HepG2 (cell line): ENCODE data around the gene DISP2. TPM values are rescaled to one million over a fixed set of nuclear protein-coding genes. Genes with fewer than 3 reads are reported as not detected.

Experiments
- GATA4 ChIP-seq: sonication (generic); IDR thresholded peaks from 2 replicates; pipeline ENCODE4 v1.6.1; 2016; ENCODE audit warnings: antibody characterized with exemption, low read depth, borderline replicate concordance
- GPN1 ChIP-seq: sonication (generic); formaldehyde crosslinking; IDR thresholded peaks from 2 replicates; pipeline ENCODE4 v1.5.1; 2020; ENCODE audit warnings: missing genetic modification reagents, borderline replicate concordance
- HNF4G ChIP-seq, 2 experiments: sonication (generic) in 1 of 2; formaldehyde crosslinking in 1 of 2; IDR thresholded peaks; 2 replicates each; pipeline versions ENCODE4 v1.4.0 to v1.6.1; 2011 to 2020; ENCODE audit warnings: borderline replicate concordance in 2 of 2, low read depth in 2 of 2, mild to moderate bottlenecking in 2 of 2, low read length in 1 of 2, missing genetic modification reagents in 1 of 2, moderate library complexity in 1 of 2
- IRX3 ChIP-seq: sonication (generic); formaldehyde crosslinking; IDR thresholded peaks from 2 replicates; pipeline ENCODE4 v1.8.1; 2023; ENCODE audit warnings: mild to moderate bottlenecking, low read depth, missing genetic modification reagents, borderline replicate concordance
- JUN ChIP-seq: sonication (generic); formaldehyde crosslinking; IDR thresholded peaks from 2 replicates; pipeline ENCODE4 v1.4.0; 2020; ENCODE audit warnings: mild to moderate bottlenecking, missing genetic modification reagents
- MIER2 ChIP-seq: IDR thresholded peaks from 2 replicates; pipeline ENCODE4 v1.6.1; 2016; ENCODE audit warnings: missing biosample characterization, missing genetic modification reagents
- NFE2L1 ChIP-seq: sonication (generic); formaldehyde crosslinking; IDR thresholded peaks from 2 replicates; pipeline ENCODE4 v1.4.0; 2020; ENCODE audit warnings: missing genetic modification reagents, mild to moderate bottlenecking, borderline replicate concordance
- POLR2AphosphoS2 ChIP-seq: IDR thresholded peaks from 2 replicates; pipeline ENCODE4 v1.6.1; 2011; ENCODE audit warnings: low read depth, low read length, improper control_type of control experiment
- SNAPC2 ChIP-seq: sonication (generic); formaldehyde crosslinking; IDR thresholded peaks from 2 replicates; pipeline ENCODE4 v1.8.1; 2022; ENCODE audit warnings: mild to moderate bottlenecking, missing genetic modification reagents
- YY1 ChIP-seq: IDR thresholded peaks from 2 replicates; pipeline ENCODE4 v1.6.1; 2011; ENCODE audit warnings: low read length, low read depth, moderate library complexity, mild to moderate bottlenecking; ENCODE audit not compliant: insufficient read depth, insufficient replicate concordance
- ZNF550 ChIP-seq: sonication (generic); formaldehyde crosslinking; IDR thresholded peaks from 2 replicates; pipeline ENCODE4 v1.4.0; 2020; ENCODE audit warnings: mild to moderate bottlenecking, missing genetic modification reagents, borderline replicate concordance
- polyA plus RNA-seq, 8 experiments: library from polyadenylated mRNA; depleted of rRNA in 3 of 8; stranded (reverse) in 7 of 8; unstranded in 1 of 8; fragments of >200 nt; fragmentation: Illumina TruSeq in 4 of 8; extraction: Trizol in 4 of 8; gene quantifications; 2 replicates each; pipeline versions ENCODE4 v1.2.1 to v1.2.3, GENCODE V29; 2011 to 2016; ENCODE audit warnings: low read depth in 4 of 8, missing spikeins in 1 of 8, mixed read lengths in 1 of 8; ENCODE audit not compliant: insufficient read depth in 1 of 8
- total RNA-seq, 5 experiments: library from RNA; depleted of rRNA; stranded (reverse); fragments of >200 nt; fragmentation: Illumina TruSeq; extraction: Trizol; gene quantifications; 2 replicates each; pipeline ENCODE4 v1.2.3, GENCODE V29; 2016; ENCODE audit warnings: low read depth in 1 of 5
- TF ChIP-seq, protein P1 (sequence below): sonication (generic); formaldehyde crosslinking; IDR thresholded peaks from 2 replicates; pipeline ENCODE4 v1.8.0; 2022; ENCODE audit warnings: missing genetic modification reagents, mild to moderate bottlenecking, moderate library complexity, borderline replicate concordance
- TF ChIP-seq, protein P2 (sequence below): sonication (generic); formaldehyde crosslinking; IDR thresholded peaks from 2 replicates; pipeline ENCODE4 v1.5.0; 2020; ENCODE audit warnings: mild to moderate bottlenecking, missing genetic modification reagents, borderline replicate concordance
- TF ChIP-seq, protein P3 (sequence below): sonication (generic); formaldehyde crosslinking; IDR thresholded peaks from 2 replicates; pipeline ENCODE4 v1.5.1; 2020; ENCODE audit warnings: missing genetic modification reagents, mild to moderate bottlenecking, borderline replicate concordance

The DISP2 gene
- total and polyA plus RNA-seq, 2 of the 13 experiments (the other 11 are each of a cell fraction or from before 2014, with no cell fraction given), result 0.09 to 0.32 TPM

DNA sequence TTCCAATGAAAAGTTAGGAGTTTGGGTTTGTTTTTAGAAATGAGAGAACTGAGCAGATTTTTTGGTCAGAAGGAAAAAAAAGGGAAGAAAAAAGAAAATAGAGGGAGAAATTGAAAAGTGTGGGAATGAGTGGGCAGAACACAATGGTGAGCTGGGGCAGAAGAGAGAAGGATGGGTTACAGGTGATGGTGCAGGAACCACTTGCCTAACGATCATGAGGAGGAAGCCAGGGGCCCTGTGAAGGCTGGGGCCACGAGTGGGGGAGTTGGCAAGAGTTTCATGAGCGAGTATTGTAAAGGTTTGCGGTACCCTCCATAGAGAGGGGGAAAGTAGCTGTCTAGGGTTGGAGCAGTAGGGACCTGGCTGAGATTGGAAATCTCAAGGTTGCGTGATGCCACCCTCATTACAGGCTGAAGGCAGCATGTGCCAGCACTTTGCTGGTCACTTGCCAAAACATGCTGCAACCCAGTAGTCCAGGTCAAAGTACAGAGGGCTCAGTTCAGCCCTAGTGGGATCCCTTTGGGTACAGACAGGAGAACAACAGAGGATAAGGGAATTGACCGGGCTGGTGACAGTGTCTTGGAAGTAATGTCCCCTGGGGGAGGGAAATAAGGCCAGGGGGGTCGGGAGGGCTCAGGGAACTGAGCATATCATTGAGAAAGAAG, 54.2 kb downstream of the DISP2 start (continued):
- TF ChIP-seq POLR2AphosphoS2 (no peak), ZNF550 (CRISPR knock-in tag) (no peak), MIER2 (CRISPR knock-in tag) (no peak), GATA4 (no peak), NFE2L1 (CRISPR knock-in tag) (no peak), IRX3 (no peak), JUN (CRISPR knock-in tag) (no peak), YY1 (no peak), HNF4G (IDR thresholded peaks at IDR 0.05; ENCODE audit: borderline replicate concordance, low read depth, low read length) (peak; percentile 89), HNF4G (CRISPR knock-in tag; IDR thresholded peaks at IDR 0.05; ENCODE audit: borderline replicate concordance, low read depth) (peak; percentile 78; the same call in 1 of the 2 replicates), GPN1 (CRISPR knock-in tag) (no peak), SNAPC2 (no peak)
- TF ChIP-seq, protein P1, sequence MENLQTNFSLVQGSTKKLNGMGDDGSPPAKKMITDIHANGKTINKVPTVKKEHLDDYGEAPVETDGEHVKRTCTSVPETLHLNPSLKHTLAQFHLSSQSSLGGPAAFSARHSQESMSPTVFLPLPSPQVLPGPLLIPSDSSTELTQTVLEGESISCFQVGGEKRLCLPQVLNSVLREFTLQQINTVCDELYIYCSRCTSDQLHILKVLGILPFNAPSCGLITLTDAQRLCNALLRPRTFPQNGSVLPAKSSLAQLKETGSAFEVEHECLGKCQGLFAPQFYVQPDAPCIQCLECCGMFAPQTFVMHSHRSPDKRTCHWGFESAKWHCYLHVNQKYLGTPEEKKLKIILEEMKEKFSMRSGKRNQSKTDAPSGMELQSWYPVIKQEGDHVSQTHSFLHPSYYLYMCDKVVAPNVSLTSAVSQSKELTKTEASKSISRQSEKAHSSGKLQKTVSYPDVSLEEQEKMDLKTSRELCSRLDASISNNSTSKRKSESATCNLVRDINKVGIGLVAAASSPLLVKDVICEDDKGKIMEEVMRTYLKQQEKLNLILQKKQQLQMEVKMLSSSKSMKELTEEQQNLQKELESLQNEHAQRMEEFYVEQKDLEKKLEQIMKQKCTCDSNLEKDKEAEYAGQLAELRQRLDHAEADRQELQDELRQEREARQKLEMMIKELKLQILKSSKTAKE (CRISPR knock-in tag), result no peak
- TF ChIP-seq, protein P2, sequence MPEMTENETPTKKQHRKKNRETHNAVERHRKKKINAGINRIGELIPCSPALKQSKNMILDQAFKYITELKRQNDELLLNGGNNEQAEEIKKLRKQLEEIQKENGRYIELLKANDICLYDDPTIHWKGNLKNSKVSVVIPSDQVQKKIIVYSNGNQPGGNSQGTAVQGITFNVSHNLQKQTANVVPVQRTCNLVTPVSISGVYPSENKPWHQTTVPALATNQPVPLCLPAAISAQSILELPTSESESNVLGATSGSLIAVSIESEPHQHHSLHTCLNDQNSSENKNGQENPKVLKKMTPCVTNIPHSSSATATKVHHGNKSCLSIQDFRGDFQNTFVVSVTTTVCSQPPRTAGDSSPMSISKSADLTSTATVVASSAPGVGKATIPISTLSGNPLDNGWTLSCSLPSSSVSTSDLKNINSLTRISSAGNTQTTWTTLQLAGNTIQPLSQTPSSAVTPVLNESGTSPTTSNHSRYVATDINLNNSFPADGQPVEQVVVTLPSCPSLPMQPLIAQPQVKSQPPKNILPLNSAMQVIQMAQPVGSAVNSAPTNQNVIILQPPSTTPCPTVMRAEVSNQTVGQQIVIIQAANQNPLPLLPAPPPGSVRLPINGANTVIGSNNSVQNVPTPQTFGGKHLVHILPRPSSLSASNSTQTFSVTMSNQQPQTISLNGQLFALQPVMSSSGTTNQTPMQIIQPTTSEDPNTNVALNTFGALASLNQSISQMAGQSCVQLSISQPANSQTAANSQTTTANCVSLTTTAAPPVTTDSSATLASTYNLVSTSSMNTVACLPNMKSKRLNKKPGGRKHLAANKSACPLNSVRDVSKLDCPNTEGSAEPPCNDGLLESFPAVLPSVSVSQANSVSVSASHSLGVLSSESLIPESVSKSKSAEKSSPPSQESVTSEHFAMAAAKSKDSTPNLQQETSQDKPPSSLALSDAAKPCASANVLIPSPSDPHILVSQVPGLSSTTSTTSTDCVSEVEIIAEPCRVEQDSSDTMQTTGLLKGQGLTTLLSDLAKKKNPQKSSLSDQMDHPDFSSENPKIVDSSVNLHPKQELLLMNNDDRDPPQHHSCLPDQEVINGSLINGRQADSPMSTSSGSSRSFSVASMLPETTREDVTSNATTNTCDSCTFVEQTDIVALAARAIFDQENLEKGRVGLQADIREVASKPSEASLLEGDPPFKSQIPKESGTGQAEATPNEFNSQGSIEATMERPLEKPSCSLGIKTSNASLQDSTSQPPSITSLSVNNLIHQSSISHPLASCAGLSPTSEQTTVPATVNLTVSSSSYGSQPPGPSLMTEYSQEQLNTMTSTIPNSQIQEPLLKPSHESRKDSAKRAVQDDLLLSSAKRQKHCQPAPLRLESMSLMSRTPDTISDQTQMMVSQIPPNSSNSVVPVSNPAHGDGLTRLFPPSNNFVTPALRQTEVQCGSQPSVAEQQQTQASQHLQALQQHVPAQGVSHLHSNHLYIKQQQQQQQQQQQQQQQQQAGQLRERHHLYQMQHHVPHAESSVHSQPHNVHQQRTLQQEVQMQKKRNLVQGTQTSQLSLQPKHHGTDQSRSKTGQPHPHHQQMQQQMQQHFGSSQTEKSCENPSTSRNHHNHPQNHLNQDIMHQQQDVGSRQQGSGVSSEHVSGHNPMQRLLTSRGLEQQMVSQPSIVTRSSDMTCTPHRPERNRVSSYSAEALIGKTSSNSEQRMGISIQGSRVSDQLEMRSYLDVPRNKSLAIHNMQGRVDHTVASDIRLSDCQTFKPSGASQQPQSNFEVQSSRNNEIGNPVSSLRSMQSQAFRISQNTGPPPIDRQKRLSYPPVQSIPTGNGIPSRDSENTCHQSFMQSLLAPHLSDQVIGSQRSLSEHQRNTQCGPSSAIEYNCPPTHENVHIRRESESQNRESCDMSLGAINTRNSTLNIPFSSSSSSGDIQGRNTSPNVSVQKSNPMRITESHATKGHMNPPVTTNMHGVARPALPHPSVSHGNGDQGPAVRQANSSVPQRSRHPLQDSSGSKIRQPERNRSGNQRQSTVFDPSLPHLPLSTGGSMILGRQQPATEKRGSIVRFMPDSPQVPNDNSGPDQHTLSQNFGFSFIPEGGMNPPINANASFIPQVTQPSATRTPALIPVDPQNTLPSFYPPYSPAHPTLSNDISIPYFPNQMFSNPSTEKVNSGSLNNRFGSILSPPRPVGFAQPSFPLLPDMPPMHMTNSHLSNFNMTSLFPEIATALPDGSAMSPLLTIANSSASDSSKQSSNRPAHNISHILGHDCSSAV (CRISPR knock-in tag), result no peak
- TF ChIP-seq, protein P3, sequence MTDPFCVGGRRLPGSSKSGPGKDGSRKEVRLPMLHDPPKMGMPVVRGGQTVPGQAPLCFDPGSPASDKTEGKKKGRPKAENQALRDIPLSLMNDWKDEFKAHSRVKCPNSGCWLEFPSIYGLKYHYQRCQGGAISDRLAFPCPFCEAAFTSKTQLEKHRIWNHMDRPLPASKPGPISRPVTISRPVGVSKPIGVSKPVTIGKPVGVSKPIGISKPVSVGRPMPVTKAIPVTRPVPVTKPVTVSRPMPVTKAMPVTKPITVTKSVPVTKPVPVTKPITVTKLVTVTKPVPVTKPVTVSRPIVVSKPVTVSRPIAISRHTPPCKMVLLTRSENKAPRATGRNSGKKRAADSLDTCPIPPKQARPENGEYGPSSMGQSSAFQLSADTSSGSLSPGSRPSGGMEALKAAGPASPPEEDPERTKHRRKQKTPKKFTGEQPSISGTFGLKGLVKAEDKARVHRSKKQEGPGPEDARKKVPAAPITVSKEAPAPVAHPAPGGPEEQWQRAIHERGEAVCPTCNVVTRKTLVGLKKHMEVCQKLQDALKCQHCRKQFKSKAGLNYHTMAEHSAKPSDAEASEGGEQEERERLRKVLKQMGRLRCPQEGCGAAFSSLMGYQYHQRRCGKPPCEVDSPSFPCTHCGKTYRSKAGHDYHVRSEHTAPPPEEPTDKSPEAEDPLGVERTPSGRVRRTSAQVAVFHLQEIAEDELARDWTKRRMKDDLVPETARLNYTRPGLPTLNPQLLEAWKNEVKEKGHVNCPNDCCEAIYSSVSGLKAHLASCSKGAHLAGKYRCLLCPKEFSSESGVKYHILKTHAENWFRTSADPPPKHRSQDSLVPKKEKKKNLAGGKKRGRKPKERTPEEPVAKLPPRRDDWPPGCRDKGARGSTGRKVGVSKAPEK (CRISPR knock-in tag), result no peak
